HG03460 (cell line): ENCODE data around the gene ERCC6L.
"Not testable (repeated sequence)": the region's sequence is repeated elsewhere in the genome, so short reads cannot be mapped to it uniquely, and the experiment has no call there.

ENCODE experiments used
- ATAC-seq: cut with Tn5 transposase; IDR thresholded peaks from one replicate; pipeline ENCODE4 v1.9.1; 2021; ENCODE audit not compliant: unreplicated experiment

ERCC6L gene

DNA sequence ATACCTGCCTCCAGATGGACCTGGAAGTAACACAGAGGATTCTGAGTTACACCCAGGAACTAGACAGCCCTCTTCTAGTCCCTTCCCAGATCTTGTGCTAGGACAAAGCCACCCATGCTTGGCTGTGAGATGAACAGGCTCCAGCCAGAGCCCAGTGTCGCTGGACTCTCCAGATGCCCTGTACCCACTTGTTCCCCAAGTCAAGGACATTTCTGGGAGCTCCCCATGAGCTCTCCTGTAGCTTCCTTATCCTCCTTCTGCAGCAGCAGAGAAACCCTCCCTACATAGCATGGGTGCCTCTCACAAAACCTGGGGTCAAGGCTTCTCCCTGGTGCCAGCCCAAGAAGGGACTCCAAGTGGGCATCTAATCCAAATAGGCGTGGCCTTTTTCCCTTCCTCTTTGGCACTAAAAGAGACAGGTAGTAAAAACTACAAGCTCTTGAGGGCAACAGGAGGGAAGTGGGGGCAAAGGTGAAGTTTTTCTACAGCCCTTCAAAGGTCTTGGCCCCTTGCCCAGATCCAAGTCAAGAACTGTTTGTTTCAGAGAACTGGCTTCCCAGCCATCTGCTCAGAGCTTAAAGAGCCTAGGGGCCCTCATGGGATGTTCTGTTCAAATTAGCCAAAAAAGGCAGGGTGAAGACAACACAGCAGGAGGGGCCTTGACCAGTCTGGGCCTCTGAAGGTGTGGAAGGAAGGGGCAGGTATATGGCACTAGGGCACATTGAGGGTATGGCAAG lies 8.5 kb upstream of the ERCC6L start:
- ATAC-seq: no peak

DNA sequence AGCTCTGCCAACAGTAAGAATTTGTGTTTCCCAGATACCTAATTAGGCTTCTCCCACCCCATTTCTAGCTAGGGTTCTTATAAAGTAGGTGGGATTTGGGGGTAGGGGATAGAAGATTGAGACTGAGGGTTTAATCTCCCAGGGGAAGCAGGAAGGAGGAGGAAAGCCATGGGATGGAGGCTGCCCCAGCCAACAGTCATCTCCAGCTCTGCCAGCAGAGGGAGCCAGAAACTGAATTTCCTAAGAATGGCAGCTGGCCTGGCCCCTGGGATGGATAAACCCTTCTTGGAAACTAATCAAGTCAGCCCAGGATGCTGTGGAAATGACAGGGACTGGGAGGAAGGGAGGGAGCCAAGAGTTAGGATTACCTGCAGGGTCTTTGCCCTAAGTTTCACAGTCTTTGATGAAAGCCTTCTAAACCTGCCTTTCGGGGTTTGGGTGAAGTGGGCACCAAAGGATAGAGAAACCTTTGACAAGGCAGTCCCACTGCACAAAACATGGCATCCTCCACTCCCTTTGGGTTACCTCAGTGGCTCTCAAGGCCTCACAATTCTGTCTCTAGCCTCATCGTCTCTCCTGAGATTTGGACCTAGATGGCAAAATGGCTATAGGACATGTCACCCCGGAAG lies 6.7 kb upstream of the ERCC6L start:
- ATAC-seq: no peak

DNA sequence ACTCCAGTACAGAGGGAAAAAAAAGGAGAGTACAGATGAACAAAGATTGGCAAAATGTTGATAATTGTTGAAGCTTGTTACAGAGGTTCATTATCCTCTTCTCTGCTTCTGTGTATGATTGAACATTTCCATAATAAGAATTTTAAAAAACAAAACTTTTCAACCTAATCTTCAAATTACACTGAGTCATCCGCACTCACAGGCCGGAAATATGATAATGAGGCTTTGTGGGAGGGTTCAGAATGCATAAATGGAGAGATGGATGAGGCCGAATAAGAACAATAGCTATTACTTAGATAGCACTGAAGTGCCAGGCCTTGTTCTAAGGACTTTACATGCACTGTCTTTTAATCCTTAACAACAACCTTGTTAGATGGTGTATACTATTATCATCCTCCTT lies 4.6 kb upstream of the ERCC6L start:
- ATAC-seq: no peak

DNA sequence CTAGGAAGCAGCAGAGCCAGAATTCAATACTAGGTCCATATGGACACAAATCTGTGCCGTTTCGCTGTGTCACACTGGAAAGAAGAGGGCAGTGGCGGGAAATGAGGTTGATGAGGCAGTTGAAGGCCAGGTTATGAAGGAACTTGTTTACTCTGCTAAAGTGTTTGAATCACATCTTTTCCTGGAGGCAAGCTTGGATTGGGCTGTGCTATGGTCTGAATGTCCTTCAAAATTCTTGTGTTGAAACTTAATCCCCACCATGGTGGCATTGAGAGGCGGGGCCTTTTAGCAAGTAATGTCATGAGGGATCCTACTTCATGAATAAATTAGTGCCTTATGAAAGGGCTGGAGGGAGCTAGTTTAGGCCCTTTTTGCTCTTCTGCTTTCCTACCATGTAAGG lies 2.1 kb upstream of the ERCC6L start:
- no peak for ATAC-seq

DNA sequence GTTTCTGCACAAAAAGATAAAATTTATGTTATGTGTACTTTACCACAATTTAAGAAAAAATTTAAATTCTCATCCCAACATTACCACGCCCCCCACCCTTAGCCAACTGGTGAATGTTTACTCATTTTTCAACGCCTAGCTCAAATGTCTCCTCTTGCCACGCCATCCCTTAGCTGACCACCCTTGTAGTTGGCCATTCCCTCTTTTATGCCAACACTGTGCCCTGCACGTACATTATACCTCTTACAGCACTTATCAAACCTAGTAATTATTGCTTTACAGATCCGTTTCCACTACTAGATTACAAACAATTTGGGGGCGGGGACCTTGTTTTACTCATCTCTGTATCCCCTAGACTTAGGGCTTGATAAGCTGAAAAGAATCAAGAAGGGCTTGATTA lies 644 bp downstream of the ERCC6L start:
- ATAC-seq: no peak

DNA sequence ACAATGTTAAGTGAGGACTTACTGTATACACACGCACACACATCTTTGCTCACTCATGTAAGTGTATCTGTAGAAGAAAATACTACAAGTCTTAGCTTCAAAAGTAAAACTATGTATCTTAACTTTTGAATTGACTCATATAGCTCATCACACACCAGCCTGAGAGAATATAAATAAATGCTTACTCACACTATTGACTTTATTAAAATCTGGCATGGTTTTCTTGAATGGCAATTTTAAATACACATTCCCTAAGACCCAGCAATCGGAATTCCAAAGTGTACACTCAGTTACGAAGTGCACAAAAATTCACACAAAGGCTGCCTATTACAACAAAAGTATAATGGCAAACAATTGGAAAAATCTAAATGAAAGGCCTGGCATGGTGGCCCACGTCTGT lies 2.0 kb downstream of the ERCC6L start:
- ATAC-seq: no peak

DNA sequence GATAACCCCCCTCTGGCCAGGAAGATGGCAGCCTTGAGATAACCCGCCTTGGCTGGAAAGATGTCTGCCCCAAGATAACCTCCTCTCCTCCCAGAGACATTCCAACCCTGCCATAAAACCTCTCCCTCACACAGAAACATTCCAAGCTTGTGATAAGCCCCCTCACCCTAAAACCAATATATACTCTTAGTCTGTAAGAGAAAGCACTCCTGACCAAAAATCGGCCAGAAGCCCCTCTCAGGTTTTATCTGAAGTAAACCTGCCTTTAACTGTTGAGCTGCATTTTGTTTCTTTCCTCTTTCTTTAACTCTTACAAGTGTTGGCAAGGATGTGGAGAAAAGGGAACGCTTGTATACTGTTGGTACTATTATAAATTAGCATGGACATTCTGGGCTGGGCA lies 8.5 kb downstream of the ERCC6L start:
- no peak for ATAC-seq

DNA sequence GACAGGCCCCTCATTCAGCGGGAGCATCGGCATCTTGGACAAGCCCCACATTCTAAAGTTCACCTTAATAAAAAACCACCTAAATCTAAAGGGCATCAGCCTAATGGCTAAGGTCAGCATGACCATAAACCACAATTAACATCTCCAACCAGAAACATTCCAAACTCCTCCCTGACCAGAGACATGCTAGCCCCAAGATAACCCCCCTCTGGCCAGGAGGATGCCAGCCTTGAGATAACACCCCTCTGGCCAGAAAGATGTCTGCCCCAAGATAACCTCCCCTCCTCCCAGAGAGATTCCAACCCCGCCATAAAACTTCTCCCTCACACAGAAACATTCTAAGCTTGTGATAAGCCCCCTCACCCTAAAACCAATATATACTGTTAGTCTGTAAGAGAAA lies 18.5 kb downstream of the ERCC6L start:
- ATAC-seq: not testable (repeated sequence)

DNA sequence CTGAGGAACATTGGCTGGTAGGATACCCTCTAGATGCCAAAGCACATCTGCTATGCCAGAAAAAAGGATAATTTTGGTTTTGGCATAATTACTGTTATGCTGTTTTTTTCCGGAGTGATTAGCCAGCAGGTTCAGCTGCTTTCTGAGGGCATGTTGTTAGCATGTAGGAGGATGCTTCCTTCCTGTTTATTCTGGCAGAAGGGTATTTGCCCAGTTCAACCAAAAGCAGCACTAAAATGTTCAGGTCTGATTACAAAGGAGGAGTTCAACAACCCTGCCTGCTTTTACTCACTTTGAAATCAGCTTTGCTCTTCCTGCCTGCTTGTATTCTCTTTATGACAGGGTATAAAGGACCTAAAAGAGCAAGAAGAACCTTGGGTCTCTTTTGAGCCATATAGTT lies 21.9 kb downstream of the ERCC6L start:
- no peak for ATAC-seq

DNA sequence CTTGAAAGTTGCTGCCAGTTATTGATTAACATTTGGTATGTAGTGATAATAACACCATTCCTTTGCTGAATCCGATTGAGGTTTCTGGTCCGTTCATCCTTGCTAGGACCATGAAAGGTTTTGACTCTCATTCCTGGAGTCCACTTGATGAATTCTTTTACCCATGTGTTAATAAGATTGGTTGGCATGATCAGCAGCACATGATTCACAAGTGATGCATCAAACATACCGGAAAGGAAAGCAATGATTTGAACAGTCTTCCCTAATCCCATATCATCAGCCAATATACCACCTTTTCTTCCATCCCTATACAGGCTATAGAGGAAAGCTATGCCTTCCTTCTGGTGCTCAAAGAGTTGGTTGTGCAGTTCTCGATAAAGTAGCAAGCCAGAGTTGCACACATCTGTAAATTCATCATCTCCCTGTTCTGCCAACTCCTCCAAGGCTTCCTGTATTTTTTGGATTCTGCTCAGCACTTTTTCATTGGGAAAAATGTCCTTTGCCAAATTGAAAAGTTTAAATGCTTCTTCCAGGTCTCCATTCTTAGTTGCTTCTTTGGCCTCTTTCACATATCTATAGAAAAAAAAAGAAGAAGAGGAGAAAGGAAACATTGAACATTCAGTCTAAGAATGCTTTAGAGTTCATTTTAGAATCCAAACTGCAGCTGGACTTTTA lies 30.6 kb downstream of the ERCC6L start:
- no peak for ATAC-seq

DNA sequence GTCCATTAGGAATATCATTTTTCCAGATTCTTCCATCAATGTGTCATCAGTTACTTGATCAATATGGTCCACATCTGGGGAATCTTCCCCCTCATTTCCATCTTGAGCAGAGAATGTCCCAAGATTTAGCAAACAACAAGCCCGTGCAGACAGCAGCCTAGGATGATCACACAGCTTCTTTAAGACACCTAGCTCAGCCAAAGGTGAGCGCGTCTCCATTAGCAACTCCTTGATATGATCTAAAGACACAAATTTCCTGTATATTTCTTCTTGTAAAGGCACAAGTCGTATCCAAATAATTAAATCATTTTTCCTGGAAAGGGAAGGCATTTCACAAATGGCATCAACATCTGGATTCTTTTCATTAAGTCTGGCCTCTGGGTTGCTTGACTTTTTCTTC lies 31.5 kb downstream of the ERCC6L start:
- no peak for ATAC-seq

DNA sequence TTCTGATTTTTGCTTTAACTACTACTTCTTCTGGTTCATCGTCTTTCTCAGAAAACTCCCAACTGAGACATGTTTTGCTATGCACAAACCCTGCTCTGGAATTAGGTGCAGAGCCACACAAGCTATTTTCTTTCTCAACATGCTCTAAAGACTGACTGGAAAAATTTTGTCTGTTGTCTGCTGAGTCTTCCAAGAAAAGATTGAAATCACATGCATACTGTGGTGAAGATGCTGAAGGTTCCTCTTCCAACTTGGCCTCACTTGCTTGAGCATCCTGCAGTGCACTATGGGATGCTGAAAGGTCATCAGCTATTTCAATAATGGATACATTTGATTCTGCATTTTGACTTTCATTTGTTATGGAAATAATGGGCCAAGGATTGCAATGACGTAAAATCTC lies 33.1 kb downstream of the ERCC6L start:
- no peak for ATAC-seq

DNA sequence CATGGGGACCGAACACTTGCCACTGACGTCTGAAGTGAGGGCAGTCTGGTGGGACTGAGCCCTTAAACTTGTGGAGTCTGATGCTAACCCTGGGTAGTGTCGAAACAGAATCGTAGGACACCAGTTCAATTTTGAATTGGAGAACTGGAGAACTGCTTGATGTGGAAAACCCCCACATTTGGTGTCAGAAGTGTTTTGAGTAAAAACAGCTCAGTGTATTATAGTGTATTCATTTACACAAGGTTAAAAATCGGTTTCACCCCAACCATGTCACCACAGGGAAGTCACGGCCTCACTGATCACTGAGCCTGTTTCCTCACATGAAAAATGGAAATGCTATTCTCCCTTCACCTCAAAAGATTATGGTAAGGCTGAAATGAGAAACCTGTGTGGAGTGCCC lies 35.4 kb downstream of the ERCC6L start:
- no peak for ATAC-seq

DNA sequence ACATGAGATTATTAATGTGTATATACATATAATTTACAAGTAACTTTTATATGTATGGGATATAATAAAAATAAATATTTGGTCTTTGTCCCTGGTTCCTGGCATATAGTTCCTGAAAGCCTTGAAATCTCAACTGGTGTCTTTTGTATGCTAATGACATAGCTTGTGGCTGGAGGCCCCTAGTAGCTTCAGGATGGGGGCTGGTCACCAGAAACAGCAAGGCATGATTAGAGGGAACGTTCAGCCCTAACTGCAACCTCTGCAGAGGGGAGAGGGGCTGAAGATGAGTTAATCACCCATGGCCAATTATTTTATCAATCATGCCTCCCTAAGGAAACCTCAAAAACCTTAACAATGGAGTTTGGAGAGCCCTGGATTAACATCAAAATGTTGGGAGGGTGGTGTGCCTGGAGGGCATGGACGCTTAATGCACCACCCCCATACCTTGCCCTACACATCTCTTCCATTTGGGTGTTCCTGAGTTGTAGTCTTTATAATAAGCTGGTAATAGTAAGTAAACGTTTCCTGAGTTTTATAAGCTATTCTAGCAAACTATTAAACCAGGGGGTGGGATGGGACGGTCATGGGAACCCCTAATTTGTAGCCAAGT lies 35.9 kb downstream of the ERCC6L start:
- ATAC-seq: no peak

DNA sequence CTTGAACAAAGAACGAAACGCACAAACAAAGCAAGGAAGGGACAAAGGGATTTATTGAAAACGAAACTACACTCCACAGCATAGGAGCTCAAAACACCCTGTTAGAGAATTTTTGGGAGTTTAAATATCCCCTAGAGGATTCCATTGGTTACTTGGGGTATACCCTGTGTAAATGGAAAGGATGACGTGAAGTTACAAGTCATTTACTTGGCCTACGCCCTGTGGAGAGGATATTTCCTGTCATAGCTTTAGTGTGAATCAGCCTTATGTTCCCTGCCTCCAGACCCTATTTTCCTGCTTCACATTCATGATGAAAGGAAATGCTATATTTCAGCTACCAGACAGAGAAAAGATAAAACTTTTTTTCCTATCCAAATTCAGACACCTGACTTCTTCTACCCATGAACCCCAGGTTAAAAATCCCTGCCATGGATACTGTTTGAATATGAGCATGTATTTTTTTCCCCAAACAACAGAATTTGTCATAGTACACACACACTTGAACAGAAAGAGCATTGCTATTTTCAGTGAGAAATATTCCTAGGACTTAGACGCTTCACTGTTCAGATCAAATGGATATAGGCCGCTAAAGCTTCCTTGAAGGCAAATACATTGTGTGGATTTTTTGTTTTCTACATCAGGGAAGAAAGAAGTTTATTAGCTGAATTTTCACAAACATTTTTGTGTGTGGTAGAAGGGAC lies 36.8 kb downstream of the ERCC6L start:
- ATAC-seq: no peak

DNA sequence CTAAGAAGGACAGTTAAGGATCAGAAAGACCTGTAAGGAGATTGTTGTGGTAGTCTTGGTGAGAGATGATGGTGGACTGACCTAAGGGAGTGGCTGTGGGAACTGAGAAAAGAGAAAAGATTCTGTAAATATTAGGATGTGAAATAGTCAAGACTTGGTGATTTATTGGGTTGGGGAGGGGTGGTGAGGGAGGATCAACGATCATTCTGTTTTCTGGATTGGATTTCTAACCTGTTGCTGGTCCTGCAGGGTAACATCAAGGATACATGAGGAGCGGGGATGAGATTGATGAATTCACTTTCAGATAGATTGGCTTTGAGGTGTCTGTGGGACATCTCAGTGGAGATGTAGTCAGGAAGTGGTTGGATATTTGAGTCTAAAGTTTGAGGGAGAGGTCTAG lies 55.9 kb downstream of the ERCC6L start:
- no peak for ATAC-seq

DNA sequence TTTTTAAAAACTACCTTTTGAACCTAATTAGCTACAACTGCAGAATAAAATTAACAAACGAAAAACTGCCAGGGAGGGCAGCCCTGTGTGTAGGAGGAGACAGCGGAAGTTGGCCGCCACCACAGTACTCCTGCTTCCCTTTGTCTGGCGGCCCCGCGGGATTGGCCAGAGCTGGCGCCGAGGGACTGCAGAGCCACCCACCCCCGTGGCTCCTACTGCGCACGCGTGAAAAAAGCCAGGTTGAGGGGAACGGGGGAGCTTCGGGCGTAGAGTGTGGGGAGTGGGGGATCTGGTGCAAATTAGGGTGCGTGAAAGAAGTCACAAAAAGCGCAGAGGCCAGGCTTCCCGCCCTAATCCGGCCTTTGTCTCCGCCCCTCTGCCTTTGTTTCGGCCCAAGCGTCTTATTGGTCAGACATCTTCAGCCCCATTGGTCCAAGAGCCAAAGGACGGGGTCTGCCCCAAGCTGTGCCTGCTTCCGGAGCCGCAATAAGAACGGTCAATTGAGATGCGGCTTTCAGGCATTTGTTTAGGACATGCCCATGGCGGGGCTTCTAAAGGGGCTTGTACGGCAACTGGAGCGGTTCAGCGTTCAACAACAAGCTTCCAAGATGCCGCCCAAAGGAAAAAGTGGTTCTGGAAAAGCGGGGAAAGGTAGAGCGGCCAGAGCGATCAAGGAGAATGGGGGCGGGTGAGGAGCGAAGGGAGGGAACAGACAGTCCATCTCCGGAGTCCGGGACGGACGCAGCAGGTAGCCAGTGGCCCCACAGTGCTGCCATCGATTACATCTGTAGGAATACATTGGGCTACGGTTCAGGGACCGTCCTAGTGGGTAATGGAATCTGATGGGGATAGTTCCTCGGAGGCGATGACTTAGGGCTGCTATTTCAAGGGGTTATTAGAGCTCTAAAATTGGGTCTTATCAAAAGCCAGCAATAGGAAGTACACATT lies 57.4 kb downstream of the ERCC6L start, which contains the start of gene PIN4:
TSS of gene PIN4 (plus strand) at position 580 of the 948 bp plus-strand sequence. CDS start at position 609, 29 bp downstream.
- peak; percentile 95 for ATAC-seq

DNA sequence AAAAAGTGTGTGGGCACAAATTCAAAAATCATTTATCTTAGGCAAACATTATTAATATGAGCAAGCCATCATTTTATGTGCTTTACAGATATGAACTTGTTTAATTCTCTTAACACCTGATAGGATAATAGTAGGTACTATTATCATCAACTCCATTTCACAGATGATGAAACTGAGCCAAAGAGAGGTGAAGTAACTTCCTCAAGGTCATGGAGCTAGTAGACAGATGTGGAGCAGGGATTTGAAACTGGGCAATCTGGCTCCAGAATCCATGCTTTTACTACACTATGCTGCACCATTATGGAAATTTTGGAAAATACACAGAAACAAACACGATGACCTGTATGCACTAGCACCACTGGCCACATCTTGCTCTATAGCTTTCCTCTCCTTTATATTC lies 58.3 kb downstream of the ERCC6L start:
- ATAC-seq: no peak

DNA sequence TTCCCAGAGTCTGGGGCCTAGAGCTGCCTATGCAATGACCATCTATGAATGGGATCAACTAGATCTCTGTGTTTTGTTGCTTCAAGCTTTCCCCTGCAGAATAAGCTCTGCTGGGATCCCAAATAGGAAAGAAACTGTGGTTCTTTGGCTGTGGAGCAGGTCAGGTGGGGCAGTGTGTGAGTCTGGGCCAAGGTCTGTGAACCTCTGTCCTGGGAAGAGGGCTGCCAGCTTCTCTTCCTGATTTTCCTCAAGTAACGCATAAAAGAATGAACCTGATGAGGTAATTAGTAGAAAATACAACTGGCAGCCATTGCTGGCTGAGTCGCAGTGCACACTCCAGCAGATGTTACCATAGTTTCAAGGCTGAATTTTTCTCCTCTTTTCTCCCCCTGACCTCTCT lies 61.8 kb downstream of the ERCC6L start:
- ATAC-seq: no peak

DNA sequence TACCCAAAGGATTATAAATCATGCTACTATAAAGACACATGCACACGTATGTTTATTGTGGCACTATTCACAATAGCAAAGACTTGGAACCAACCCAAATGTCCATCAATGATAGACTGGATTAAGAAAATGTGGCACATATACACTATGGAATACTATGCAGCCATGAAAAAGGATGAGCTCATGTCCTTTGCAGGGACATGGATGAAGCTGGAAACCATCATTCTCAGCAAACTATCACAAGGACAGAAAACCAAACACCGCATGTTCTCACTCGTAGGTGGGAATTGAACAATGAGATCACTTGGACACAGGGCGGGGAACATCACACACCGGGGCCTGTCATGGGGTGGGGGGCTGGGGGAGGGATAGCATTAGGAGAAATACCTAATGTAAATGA lies 62.5 kb downstream of the ERCC6L start:
- ATAC-seq: not testable (repeated sequence)
